ENCODE results near the gene PHACTR4.
"Not testable (repeated sequence)": the region's sequence is repeated elsewhere in the genome, so short reads cannot be mapped to it uniquely, and the experiment has no call there.

Gene PHACTR4

GRCh38 chr1:28369371-28370238 lies at the start of gene PHACTR4:
TSS of gene PHACTR4 (plus strand) at chr1:28369740. CDS start at chr1:28407448, 37,708 bp downstream.
- peak; percentile 86 to 90 for DNase-seq

GRCh38 chr1:28322194-28322593 lies 47.3 kb upstream of the PHACTR4 start:
- DNase-seq, result no peak

DNA sequence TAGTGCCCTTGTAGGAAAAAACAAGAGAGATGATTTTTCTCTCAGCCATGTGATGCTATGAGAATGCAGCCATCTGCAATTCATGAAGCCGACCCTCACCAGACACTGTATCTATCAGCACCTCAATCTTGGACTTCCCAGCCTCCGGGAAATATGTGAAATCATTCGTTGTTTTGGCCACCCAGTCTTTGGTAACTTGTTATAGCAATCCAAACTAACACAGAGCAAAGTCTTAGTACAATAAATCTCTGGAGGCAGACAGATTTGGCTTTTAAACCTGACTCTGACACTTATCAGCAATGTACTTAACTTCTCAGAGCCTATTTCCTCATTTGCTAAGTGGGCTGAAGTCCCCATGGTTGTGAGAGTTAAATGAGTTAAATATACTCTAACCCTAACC lies 45.8 kb upstream of the PHACTR4 start:
- DNase-seq, result no peak

GRCh38 chr1:28326515-28326914 lies 43.0 kb upstream of the PHACTR4 start:
- no peak for DNase-seq

GRCh38 chr1:28326984-28327383 lies 42.6 kb upstream of the PHACTR4 start:
- no peak for DNase-seq

GRCh38 chr1:28327431-28327830 lies 42.1 kb upstream of the PHACTR4 start:
- DNase-seq, result not testable (repeated sequence)

DNA sequence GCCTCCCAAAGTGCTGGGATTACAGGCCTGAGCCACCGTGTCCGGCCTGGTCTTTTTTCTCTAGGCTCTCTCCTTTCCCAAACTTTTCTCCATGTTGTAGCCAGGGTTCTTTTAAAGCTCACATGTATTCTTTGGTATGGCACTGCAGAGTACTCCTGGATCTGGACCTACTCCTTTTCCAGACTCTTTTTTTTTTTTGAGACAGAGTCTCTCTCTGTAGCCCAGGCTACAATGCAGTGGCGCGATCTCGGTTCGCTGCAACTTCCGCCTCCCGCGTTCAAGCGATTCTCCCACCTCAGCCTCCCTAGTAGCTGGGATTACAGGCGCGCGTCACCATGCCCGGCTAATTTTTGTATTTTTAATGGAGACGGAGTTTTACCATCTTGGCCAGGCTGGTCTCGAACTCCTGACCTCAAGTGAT lies 41.3 kb upstream of the PHACTR4 start:
- no peak for DNase-seq

GRCh38 chr1:28329395-28330153 lies 40.0 kb upstream of the PHACTR4 start:
- DNase-seq, result peak; percentile 53 to 59

- no peak for DNase-seq
Measured at GRCh38 chr1:28338897-28339296, 30.6 kb upstream of the PHACTR4 start.

GRCh38 chr1:28339551-28339950 lies 30.0 kb upstream of the PHACTR4 start:
- no peak for DNase-seq

- DNase-seq, result no peak
Measured at GRCh38 chr1:28340221-28340974, 29.1 kb upstream of the PHACTR4 start.

DNA sequence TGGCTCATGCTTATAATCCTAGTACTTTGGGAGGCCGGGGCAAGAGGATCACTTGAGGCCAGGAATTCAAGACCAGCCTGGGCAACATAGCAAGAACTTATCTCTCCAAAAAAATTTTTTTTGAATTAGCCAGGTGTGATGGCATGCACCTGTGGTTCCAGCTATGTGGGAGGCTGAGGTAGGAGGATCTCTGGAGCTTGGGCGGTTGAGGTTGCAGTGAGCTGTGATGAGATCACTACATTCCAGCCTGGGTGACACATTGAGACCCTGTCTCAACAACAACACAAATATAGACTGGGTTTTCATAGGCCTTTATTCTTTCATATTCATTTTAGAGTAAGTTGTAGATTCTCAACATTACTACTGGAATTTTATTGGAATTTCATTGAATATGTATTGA lies 27.9 kb upstream of the PHACTR4 start:
- no peak for DNase-seq

GRCh38 chr1:28343405-28343804 lies 26.1 kb upstream of the PHACTR4 start:
- DNase-seq, result no peak

DNA sequence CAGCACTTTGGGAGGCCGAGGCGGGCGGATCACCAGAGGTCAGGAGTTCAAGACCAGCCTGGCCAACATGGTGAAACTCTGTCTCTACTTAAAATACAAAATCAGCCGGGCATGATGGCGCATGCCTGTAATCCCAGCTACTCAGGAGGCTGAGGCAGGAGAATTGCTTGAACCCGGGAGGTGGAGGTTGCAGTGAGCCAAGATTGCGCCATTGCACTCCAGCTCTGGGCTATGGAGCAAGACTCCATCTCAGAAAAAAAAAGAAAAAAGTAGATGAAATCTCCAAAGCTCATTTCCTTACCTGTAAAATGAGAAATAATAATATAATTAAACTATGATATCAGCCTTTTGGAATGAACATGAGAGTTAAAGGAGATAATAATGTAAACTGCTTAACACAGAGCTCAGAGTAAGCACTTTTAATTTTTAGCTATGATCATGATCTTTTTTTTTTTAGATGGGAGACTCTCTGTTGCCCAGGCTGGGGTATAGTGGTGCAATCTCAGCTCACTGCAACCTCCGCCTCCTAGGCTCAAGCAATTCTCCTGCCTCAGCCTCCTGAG lies 16.2 kb upstream of the PHACTR4 start:
- not testable (repeated sequence) for DNase-seq

DNA sequence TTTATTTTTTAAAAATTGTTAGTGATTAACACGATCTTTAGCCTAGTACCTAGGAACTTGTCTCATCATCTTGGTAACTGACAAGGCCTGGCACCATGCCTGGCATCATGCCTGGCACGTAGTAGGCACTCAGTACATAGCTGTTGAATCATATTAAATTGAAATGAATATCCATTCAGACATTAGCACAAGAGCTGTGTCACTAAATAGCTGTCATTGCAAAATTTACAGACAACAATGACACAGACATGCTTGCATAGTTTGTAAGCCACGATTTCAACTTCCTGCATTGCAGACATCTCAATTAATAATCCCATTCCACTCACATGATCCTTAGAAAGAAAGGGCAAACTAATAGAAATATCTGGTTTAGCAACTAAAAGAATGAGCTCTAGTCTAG lies 15.4 kb upstream of the PHACTR4 start:
- no peak for DNase-seq

- DNase-seq, result no peak
Measured at GRCh38 chr1:28358716-28359115, 10.8 kb upstream of the PHACTR4 start.

- peak; percentile 78 to 83 for DNase-seq
Measured at GRCh38 chr1:28359592-28360239, 9.8 kb upstream of the PHACTR4 start.

DNA sequence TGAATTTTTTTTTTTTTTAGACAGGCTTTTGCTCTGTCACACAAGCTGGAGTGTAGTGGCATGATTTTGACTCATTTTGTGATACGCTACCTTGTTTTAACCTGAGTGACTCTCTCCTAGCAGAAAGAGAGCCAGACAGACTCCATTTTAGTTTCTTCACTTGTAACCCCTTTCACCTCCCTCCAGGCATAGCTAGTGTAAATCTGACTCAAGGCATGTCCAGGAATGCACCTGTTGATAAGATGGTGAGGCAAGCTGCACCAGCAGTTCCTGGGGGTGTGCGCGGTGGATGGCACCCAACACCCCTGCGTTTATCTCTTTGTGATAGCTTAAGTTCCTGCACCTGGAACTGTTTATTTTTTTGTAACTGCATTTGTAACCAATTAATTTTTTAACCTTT lies 4.7 kb upstream of the PHACTR4 start:
- DNase-seq, result no peak

DNA sequence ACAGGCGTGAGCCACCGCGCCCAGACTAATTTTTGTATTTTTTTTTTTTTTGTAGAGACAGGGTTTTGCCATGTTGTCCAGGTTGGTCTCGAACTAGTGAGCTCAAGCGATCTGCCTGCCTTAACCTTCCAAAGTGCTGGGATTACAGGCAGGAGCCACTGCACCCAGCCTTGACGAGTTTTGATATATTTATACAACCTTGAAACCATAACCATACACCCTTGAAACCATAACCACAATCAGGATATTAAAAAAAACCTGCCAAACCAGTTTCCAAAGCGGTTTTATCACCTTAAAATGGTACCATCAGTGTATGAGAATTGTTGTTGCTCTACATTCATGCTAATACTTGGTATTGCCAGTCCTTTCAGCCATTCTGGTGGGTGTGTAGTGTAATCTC lies 3.7 kb upstream of the PHACTR4 start:
- DNase-seq, result no peak

DNA sequence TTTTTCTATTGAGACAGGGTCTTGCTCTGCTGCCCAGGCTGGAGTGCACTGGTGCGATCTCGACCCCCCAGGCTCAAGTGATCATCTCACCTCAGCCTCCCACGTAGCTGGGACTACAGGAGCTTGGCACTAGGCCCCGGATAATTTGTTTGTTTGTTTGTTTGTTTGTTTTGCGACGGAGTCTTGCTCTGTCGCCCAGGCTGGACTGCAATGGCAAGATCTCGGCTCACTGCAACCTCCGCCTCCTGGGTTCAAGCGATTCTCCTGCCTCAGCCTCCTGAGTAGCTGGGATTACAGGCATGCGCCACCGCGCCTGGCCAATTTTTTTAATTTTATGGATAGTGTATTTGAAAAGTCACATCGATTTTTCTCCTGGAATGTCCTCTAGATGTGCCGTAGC lies 932 bp upstream of the PHACTR4 start:
- not testable (repeated sequence) for DNase-seq

GRCh38 chr1:28370239-28371009 lies 884 bp downstream of the PHACTR4 start:
- DNase-seq, result peak; percentile 24 to 39

- no peak for DNase-seq
Measured at GRCh38 chr1:28371010-28371377, 1.5 kb downstream of the PHACTR4 start.

Measured in activated CD4-positive, alpha-beta T cell treated with anti-CD3 and anti-CD28 coated beads, Interleukin-2, amount 50 U/mL, for 48 hours (primary cell).